DMS 273 (cell line): Measurements from ENCODE around the gene RAB5B.

Experiments used
- DNase-seq: peaks from one replicate; lab custom pipeline; 2025; ENCODE audit not compliant: unreplicated experiment; lab: John Stamatoyannopoulos, UW

RAB5B gene, protein sequence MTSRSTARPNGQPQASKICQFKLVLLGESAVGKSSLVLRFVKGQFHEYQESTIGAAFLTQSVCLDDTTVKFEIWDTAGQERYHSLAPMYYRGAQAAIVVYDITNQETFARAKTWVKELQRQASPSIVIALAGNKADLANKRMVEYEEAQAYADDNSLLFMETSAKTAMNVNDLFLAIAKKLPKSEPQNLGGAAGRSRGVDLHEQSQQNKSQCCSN

DNA sequence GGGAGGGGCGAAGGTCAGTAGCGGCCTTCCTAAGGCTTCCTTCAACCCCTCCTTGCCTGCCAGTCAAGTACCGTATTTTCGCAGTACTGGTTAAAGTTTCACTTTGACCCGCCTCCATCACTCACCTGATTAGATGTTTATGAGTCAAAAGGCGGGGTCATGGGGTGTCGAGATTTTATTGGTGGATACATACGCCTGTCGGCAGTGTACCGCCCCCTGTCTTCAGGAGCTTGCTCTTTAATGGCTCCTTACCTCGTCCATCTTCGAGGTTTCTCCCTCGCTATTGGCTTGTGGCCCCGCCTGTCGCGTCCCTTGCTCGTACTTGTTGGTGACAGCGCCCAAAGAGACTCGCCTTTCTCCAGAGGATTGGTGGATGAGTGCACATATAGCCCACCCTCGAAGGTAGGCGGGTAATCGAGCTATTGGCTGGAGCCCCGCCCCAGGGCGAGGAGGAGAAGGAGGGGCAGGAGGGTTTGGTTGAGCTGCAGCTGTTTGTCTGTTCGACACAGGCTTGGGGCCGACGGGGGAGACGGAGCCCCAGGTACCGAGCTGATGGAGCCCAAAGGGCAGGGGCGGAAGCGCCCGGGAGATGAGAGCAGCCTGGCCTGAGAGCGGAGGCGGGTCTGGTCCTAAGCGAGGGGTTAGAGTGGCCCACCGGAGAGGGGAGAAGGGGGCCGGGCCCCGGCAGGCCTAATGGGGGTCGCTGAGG is at the start of gene RAB5B:
Gene RAB5B (plus strand): TSS at position 480 of the 709 bp plus-strand sequence. CDS start 12,883 bp downstream, outside the sequence.
- peak; percentile 99 for DNase-seq

DNA sequence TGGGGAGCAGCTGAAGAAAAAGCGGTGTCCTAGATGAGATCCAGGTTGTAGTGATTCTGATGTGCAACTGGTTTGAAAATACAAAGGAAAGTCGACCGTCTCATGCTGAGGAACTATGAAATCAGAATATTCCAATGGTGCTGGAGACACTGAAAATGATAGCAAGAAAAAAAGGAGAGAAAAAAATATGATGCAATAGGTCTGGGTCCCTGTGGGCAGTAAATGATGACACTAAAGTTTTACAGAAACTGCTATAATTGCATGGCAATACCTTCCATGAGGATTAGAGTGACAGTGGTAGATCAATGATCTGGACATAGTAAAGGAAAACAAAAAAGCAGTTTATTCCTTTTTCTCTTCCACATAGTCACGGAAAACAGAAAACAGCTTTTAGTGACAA is 48.5 kb upstream of the RAB5B start:
- no peak for DNase-seq

DNA sequence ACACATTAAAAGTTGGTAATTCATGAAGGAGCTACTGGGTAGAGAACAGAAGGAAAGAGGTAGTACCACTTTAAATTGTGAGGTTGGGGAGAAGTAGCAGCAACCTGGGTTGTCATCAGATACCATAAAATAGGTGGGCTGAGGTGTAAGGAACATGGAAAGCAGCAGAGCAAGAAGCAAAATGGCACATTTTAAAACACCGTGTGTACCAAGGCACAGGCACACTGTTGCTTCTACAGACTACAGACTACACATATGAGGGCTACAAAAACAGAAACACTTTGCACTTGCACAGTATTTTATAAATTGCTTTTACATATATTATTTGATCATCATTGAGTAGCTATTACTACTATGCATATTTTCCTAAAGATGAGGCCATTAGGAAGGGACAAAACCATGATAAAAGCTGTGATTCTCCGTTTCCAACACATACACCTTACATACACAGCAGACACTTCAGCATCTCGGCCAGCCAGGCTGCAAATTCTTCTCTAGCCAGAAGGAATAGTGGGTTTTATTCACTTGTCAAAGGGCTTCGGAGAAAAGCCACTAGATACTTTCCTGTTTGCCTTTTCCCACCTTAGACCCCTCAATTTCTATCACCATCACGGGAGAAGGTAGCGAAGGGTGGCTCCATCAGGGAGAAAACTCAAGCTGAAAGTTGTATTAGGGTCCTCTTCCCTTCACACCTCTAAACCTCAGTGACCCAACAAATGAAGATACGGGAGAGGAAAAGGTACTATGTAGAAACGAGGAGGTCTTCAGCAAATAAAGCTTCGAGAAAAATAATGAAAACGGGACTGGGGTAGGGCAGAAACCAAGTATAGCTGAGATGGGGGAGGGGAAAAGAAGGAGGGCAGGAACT is 47.8 kb upstream of the RAB5B start:
- peak; percentile 37 for DNase-seq

DNA sequence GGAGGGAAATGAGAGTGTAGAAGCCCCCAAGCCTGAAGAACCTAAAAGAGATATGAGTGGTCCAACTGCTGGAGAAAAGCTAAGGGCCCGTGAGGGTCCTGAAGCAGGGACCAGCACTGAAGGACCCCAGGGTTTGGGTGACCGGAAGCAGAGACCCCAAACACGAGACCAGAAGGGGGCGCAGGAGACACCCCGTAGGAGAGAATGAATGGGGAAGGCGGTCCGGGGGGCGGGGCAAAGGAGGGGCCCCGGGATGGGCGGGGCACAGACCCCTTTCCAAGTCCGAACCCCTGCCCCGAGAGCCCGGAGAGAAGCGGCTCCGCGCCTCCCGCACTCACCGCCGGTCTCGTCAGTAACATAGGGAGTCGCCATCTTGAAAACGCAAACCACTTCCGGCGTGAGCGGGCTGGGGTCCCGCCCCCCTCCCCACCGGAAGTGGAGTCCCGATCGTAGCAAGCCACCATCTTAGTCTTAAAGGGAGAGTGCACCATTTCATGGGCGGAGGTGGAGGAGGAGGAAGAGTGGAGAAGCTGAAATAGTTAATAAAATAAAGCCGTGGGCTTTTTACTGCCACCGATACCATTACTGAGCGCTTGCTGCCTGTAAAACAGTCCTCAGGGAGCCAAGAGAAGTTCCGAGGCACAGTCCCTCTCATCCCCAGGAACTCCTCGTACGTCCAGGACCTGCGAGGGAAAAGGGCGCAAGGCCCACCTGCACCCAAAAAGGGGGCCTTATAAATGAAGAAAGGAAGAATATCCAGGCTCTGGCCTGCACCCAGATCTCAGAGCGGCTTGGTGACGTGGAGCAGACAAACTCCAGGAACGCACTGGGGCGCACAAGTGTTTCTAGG is 46.9 kb upstream of the RAB5B start:
- DNase-seq, result peak; percentile 94

DNA sequence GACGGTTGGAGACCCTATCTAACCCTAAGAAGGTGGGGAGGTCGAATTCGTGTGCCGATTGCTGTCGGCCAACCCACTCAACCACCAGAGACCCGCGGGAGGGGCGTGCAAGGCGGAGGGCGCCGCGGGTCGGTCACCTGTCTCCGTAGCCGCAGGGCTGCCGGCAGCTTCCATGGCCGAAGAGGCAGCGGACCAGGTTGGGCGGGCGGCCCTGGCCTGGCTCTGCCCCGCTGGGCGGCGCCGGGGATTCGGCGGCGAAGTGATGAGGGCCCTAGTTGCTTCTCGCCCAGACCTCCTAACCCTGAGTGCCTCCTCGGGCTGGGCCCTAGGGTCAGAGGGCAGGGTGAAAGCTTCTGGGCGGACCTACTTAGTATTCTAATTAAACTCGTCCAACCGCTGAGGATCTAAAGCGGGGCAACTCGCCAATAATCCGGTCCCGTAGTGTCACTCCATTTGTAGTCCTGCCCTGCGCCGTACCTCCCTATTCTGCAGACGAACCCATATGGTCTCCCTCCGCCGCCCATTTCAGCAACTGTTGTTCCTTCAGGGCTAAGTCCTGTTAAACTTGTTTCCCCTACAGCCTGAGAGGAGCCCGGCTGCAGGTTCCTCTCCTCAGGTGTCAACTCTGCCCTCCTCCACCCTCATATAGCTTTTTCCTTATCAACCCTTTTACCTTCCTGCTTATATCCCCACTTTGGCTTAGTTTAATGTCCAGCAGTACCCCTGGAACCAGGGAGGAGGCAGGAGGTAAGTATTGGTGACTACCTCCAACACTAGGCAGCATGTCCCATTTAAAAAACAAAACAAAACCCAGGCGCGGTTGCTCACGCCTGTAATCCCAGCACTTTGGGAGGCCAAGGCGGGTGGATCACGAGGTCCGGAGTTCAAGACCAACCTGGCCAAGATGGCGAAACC is 46.0 kb upstream of the RAB5B start, which contains the start of gene PYM1:
Gene PYM1 (minus strand): TSS at position 307 of the 915 bp plus-strand sequence. CDS start 133 bp downstream, at position 174.
- peak; percentile 85 for DNase-seq

DNA sequence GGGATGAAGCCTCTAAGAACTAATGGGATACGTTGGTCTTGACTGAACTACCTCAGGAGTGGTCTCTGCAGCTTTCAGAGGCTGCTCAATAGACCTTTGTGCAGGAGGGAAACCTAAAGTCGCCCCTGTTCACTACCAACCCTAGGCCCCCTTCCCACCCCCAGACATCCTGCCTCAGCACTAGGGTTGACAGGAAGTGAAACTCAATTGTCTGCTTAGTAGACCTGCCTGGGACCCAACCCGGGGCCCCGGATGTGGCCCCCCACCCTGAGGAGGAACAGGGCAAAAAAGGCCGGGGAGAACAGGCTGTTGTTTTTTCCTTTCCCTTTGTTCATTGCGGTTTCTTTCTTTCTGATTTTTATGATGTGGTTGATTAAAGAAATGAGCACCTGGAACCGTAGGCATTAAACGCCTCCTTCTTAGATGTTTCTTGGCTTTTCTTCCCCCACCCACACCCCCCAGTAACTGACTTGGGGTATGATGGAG is 44.5 kb upstream of the RAB5B start:
- no peak for DNase-seq

DNA sequence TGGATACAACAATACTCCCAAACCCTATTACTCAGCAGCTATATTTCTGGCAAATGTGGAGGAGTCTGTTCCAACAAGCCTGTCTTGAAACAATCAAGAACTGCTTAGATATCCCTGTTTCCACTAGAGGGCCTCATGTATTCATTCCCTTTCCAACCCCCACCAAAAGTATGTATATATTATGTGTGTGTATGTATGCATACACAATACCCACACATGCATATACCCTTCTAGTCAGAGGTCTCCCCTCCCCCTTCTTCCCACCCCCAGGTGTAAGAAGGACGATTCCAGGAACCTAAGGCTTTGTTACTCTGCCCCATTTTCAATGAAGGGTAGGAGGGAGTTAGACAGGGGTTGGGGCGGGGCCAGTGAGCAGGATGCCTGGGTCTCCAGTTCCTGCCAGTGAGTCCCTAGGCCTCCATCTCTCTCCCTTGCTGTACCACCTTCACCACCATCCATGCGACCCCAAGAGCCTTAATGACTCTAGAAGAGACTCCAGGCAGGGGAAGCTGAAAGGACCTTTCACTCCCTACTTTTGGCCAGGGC is 43.0 kb upstream of the RAB5B start, which contains the start of gene DGKA:
Gene DGKA (plus strand): TSS at position 392 of the 546 bp plus-strand sequence. CDS start 5,342 bp downstream, outside the sequence.
- peak; percentile 63 for DNase-seq

DNA sequence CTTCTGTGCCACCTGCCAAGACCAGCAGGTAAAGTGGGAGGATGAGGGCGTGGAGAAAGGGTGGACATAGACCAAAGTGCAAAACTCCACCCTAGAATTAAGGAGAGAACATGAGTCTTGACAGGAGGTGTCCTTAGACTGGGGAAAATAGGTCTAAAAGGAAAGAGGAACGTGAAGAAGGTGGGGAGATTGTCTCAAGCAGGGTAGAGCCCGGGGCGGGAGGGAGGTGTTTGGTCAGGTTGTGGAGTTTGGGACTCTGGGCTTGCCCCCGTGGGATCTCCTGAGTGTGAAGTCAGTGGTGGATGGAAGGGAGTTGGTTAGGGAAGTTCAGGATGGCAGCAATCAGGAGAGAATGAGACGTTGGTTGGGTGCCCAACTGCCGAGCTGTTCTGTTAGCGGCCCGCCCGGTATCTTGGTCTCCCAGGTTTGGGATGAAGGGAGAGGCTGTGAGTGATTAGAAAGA is 42.5 kb upstream of the RAB5B start:
- DNase-seq, result peak; percentile 57

DNA sequence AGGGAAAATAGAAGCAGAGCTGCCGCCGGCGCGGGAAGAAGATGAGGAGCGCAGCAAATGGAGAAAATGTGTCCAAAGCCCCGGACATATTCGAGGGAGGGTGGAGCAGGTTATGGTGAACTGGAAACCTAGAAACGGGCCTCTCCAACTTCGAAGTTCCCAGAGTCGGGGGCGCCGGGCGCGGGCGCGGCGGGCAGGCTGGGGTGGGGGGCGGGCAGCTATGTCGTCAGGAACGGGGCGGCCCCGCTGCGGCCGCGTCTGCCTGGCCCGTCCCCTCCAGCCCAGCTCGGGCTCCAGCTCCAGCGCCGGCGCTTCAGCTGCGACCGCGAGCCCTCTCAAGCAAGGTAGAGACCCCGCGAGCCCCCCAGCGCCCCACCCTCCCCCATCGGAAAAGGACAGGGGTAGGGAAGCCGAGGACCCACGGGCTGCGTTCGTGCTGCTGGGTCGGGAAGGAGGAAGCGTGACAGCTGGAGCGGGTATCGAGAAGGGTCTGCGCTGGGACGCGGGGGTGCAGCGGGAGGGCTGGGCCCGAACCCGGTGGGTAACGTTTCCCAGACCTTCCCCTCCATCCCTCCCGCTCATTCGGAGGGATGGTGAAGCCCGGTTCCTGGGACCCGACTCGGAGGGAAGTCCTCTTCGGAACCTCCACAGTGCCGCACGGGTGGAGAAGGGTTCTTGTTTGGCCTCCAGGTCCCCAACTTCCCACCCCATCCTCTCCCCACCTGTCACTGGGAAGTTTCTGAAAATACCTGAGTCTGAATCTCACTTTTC is 41.9 kb upstream of the RAB5B start:
- DNase-seq, result peak; percentile 57

DNA sequence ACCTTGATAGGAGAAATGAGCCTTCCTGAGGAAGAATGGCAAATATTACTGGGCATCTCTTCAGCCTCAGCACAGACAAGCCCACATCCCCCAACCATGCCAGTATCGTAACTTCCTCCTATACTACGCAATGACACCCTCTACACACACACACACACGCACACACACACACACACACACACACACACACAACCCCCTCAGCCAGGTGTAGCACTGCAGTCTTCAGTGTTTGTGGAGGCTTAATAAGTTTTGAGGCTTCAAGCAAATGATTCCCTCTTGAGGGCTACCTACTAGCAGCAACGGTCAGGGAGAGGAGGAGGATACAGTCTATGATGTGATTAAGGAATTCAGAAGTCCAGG is 41.3 kb upstream of the RAB5B start:
- no peak for DNase-seq

DNA sequence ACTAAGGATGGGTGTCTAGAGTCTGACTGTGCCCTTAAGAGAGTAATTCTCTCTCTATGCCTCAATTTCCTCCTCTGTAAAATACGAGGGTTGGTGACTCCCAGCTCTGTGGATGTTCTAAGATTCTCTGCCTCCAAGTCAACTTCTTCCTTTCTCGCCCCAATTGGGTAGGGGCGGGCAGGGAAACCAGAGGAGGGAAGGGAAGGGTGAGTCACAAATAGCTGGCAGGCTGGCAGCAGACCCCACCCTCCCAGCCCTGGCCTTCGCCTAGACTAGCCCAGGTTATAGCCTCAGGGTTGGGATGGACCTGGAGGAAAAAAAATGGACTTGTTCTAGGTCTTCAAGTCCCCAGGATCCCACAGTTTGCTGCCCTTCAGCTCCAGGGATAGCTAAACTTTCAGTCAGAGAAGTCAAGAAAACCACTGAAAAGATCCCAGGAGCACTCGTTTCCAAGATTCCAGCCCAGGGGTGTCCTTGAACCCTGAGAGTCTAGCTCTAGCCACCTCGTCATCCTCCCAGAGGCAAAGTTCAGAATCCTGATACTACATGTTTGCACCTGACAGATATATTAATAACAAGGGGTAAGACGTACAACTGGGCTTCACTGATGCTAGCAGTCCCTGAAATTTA is 40.6 kb upstream of the RAB5B start:
- DNase-seq, result peak; percentile 17

DNA sequence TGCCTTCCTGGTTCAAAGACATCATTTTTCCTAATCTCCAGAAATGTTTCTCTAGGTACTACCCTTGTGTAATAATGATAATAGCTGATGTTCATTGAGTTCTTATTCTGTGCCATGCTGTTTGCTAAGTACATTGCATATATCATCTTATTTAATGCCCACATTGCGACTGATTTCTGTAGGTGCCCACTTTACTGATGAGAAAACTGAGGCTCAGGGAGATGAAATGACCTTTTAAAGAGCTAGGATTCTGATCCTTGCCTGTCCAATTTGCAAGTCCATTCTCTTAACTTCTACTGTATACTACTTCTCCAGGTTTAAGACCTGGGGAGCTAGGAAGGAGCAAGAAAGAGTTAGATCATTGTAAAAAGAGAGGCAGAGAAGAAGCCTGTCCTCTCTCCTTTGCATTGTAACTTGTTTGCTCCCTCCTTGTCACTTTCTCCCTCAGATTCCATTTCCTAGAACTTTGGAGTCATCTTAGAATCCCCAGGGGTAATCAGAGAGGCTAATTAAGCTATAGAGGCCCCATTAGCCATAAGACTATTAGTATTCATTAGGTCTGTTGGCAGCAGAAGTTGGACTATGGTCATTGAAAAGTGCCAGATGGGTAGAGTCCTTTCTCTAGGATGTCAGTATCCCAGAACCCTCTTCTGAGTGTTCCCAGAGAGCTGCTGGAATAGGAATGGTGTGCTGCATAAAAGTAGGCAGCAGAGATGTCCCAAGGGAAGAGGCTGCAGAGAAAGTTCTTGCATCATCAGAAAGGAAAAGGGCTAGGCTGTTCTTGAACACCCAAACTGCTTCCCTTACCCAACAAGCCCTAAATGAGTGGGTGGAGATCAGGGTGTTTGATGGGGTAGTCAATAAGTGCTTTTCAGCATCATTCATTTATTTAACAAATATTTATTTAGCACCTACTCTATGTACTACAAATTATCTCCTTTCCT is 39.8 kb upstream of the RAB5B start:
- peak; percentile 50 for DNase-seq

DNA sequence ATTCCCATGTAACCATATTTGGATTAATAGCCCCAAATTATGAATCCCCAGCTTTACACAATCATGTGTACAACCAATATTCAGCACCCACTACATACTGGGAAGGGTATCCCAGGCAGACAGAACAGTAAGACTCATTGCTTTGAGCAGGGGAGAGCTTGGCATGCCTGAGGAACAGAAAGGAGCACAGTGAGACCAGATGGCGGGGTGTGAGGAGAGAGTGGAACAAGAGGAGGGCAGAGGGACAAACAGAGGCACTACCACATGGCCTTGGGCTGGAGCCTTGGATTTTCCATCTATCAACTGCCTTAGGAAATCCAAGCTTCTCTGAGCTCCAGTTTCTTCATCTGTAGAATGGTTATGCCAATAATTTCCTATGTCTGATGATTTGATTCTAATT is 39.1 kb upstream of the RAB5B start:
- peak; percentile 61 for DNase-seq

DNA sequence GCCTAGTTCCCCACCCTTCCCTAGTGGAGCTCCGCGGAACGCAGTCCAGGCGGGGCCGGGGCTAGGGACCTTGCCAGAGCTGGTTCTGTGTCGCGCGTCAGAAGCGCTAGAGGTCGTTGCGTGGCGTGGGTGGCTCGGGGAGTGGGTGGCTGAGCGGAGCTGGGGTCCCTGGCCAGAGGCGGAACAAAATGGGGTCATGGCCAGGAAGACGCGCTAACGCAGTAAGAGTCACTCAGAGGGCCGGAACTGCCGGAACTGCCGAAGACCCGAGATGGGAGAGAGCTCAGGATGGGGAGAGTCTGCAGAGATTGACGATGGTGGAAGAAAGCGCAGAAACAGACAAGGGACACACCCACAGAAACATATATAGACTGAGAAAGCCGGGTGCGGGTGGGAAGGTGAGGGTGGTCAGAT is 38.1 kb upstream of the RAB5B start:
- DNase-seq, result no peak

DNA sequence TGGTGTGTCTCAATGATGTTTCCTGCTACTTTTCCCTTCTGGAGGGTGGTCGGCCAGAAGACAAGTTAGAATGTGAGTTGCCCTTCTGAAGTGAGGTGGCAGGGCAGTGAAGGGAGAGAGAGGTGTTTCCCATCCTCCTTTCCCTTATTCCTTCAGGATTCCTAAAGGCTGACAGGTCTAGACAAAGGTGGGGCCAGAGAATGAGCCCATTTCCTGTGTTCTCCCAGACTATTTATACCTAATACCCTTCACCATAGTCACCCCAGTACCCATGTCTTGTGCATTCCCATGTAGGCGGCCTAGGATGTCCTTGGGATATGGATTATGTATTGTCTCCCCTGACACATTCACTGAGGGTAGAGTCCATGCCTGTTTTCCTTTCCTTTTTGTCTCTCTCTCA is 35.9 kb upstream of the RAB5B start:
- no peak for DNase-seq

DNA sequence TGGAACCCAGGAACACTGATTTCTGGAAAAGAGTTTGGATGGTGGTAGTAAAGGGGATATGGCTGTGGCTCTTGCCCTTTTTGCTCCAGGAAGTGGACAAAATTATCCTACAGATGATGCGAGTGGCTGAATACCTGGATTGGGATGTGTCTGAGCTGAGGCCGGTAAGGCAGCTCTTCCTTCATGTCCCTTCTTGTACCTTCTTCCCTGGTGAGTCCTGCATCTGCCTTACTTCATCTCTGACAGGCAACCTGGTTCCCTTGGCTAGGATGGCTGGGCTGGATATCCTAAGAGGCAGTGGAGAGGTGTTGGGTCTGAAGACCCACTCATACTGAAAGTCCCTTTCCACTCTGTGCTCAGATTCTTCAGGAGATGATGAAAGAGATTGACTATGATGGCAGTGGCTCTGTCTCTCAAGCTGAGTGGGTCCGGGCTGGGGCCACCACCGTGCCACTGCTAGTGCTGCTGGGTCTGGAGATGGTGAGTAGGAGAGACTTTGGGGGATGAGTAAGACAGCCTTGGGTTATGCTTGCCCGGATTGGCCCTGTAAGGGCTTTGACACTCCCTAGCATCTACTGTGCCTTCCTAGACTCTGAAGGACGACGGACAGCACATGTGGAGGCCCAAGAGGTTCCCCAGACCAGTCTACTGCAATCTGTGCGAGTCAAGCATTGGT is 34.9 kb upstream of the RAB5B start:
- DNase-seq, result no peak
